Osteoblast (primary cell): ENCODE data around the gene GSTA1. TPM values are rescaled to one million over a fixed set of nuclear protein-coding genes. Genes with fewer than 3 reads are reported as not detected.
"Not testable (repeated sequence)": the region's sequence is repeated elsewhere in the genome, so short reads cannot be mapped to it uniquely, and the experiment has no call there.

ENCODE experiments used
- DNase-seq: peaks from one replicate; pipeline ENCODE4 v3.0.0; 2011; ENCODE audit warnings: low spot score, mixed read lengths; ENCODE audit not compliant: insufficient read length; ENCODE audit errors: missing footprints
- H2AFZ ChIP-seq: 2 replicates; pipeline ENCODE4 v1.6.0; 2011; ENCODE audit warnings: mild to moderate bottlenecking, low read length
- H3K27ac ChIP-seq: 2 replicates; pipeline ENCODE4 v1.5.1; 2011; ENCODE audit warnings: mild to moderate bottlenecking, low read depth, low read length, moderate library complexity
- H3K27me3 ChIP-seq: 2 replicates; pipeline ENCODE4 v1.6.0; 2012; ENCODE audit warnings: mild to moderate bottlenecking, control low read depth, inconsistent platforms, low read length, moderate library complexity; ENCODE audit not compliant: insufficient read depth
- H3K36me3 ChIP-seq: 2 replicates; pipeline ENCODE4 v1.5.1; 2011; ENCODE audit warnings: mild to moderate bottlenecking, low read length, control low read depth, moderate library complexity; ENCODE audit not compliant: insufficient read depth
- H3K4me1 ChIP-seq: 2 replicates; pipeline ENCODE4 v1.5.1; 2011; ENCODE audit warnings: mild to moderate bottlenecking, low read length, control low read depth, moderate library complexity; ENCODE audit not compliant: insufficient read depth
- H3K4me2 ChIP-seq: 2 replicates; pipeline ENCODE4 v1.6.0; 2011; ENCODE audit warnings: mild to moderate bottlenecking, low read length; ENCODE audit not compliant: insufficient read depth
- H3K4me3 ChIP-seq: fragments of 200-600 bp; sonication (generic); 3 replicates; pipeline ENCODE4 v1.5.1; 2012; ENCODE audit warnings: mild to moderate bottlenecking, low read length, inconsistent platforms; ENCODE audit not compliant: insufficient read depth
- H3K79me2 ChIP-seq: 2 replicates; pipeline ENCODE4 v1.6.0; 2012; ENCODE audit warnings: mild to moderate bottlenecking, low read length, control low read depth, inconsistent platforms; ENCODE audit not compliant: insufficient read depth
- H3K9me3 ChIP-seq: 2 replicates; pipeline ENCODE4 v1.5.1; 2011; ENCODE audit warnings: low read depth, low read length, control low read depth
- H4K20me1 ChIP-seq: 2 replicates; pipeline ENCODE4 v1.6.0; 2012; ENCODE audit warnings: mild to moderate bottlenecking, low read length, control low read depth; ENCODE audit not compliant: insufficient read depth
- total RNA-seq: library from RNA; depleted of rRNA; stranded (reverse); fragments of >200 nt; gene quantifications from 2 replicates; pipeline ENCODE4 v1.2.3, GENCODE V29; 2012
- TF ChIP-seq, protein P1 (sequence below): IDR thresholded peaks from 2 replicates; pipeline ENCODE4 v1.5.1; 2011; ENCODE audit warnings: mild to moderate bottlenecking, low read depth, low read length, moderate library complexity; ENCODE audit errors: extremely low read depth

GSTA1 gene
- total RNA-seq, 1 donor, result not detected

- no peak within 1 kb of the TSS for H3K27ac ChIP-seq
- no peaks in the 10 kb centered on the region for H4K20me1 ChIP-seq
- no peak within 1 kb of the TSS for H2AFZ ChIP-seq
- H3K79me2 ChIP-seq, result no peaks in the 10 kb centered on the region
- no peak for DNase-seq
- H3K4me2 ChIP-seq, result no peak within 1 kb of the TSS
- peaks cover 17% of the 10 kb centered on the region for H3K27me3 ChIP-seq
- TF ChIP-seq, protein P1, sequence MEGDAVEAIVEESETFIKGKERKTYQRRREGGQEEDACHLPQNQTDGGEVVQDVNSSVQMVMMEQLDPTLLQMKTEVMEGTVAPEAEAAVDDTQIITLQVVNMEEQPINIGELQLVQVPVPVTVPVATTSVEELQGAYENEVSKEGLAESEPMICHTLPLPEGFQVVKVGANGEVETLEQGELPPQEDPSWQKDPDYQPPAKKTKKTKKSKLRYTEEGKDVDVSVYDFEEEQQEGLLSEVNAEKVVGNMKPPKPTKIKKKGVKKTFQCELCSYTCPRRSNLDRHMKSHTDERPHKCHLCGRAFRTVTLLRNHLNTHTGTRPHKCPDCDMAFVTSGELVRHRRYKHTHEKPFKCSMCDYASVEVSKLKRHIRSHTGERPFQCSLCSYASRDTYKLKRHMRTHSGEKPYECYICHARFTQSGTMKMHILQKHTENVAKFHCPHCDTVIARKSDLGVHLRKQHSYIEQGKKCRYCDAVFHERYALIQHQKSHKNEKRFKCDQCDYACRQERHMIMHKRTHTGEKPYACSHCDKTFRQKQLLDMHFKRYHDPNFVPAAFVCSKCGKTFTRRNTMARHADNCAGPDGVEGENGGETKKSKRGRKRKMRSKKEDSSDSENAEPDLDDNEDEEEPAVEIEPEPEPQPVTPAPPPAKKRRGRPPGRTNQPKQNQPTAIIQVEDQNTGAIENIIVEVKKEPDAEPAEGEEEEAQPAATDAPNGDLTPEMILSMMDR, result no peak
- no peaks in the 10 kb centered on the region for H3K36me3 ChIP-seq
- no peaks in the 10 kb centered on the region for H3K4me1 ChIP-seq
- H3K4me3 ChIP-seq, result no peak within 1 kb of the TSS
- no peaks in the 10 kb centered on the region for H3K9me3 ChIP-seq
Observed at GRCh38 chr6:52840763-52841585, 37.4 kb upstream of the GSTA1 start, which contains the start of gene GSTA5. Gene GSTA5 (minus strand): TSS chr6:52840813.

- Histone ChIP-seq H3K4me3 (no peak overlapping the region), H3K9me3 (no peaks in the 10 kb centered on the region), H3K79me2 (no peaks in the 10 kb centered on the region), H3K36me3 (no peaks in the 10 kb centered on the region), H3K27ac (no peak overlapping the region), H4K20me1 (no peaks in the 10 kb centered on the region), H3K4me2 (no peak overlapping the region), H3K27me3 (peaks cover 6% of the 10 kb centered on the region), H2AFZ (no peak overlapping the region), H3K4me1 (peaks cover 6% of the 10 kb centered on the region)
- TF ChIP-seq, protein P1, result peak; percentile 84
- DNase-seq, result peak; percentile 65
Observed at GRCh38 chr6:52839124-52840055, 35.8 kb upstream of the GSTA1 start.

- Histone ChIP-seq H3K36me3 (no peaks in the 10 kb centered on the region), H3K9me3 (no peaks in the 10 kb centered on the region), H3K27ac (no peak overlapping the region), H3K79me2 (no peaks in the 10 kb centered on the region), H3K4me1 (peaks cover 11% of the 10 kb centered on the region), H3K4me3 (no peak overlapping the region), H2AFZ (no peak overlapping the region), H3K27me3 (peaks cover 4% of the 10 kb centered on the region), H4K20me1 (no peaks in the 10 kb centered on the region), H3K4me2 (no peak overlapping the region)
- DNase-seq, result peak; percentile 89
- TF ChIP-seq, protein P1, result no peak
Observed at GRCh38 chr6:52834481-52834880, 30.9 kb upstream of the GSTA1 start.

GRCh38 chr6:52830869-52831268 is 27.3 kb upstream of the GSTA1 start:
- not testable (repeated sequence) for H3K4me3 ChIP-seq, H3K27ac ChIP-seq, H4K20me1 ChIP-seq, H3K4me2 ChIP-seq, H2AFZ ChIP-seq, H3K9me3 ChIP-seq, H3K27me3 ChIP-seq, H3K36me3 ChIP-seq, DNase-seq, H3K79me2 ChIP-seq
- peaks cover 11% of the 10 kb centered on the region for H3K4me1 ChIP-seq
